Lower lobe of right lung (tissue), 2 donors: Measurements from ENCODE around the gene STAB2. TPM values are rescaled to one million over a fixed set of nuclear protein-coding genes. Genes with fewer than 3 reads are reported as not detected.

Experiments
- ATAC-seq, 2 donors: fragments of 200-7000 bp; cut with Tn5 transposase; one replicate each; pipeline ENCODE4 v1.9.1; 2020 to 2022; ENCODE audit warnings: mild to moderate bottlenecking in 2 of 2, moderate library complexity in 2 of 2
- DNase-seq: peaks from one replicate; pipeline ENCODE4 v3.0.0-alpha.2; 2020
- H3K27ac ChIP-seq: fragments of 200-600 bp; one replicate; pipeline ENCODE4 v1.8.0; 2022
- H3K27me3 ChIP-seq: fragments of 200-600 bp; one replicate; pipeline ENCODE4 v1.8.0; 2022; ENCODE audit warnings: low read depth
- H3K36me3 ChIP-seq: fragments of 200-600 bp; one replicate; pipeline ENCODE4 v1.8.0; 2022; ENCODE audit warnings: mild to moderate bottlenecking
- H3K4me1 ChIP-seq: fragments of 200-600 bp; one replicate; pipeline ENCODE4 v1.8.0; 2022
- H3K4me3 ChIP-seq: fragments of 200-600 bp; one replicate; pipeline ENCODE4 v1.8.0; 2022; ENCODE audit warnings: mild to moderate bottlenecking
- H3K9me3 ChIP-seq: fragments of 200-600 bp; one replicate; pipeline ENCODE4 v1.8.0; 2022
- CTCF ChIP-seq: fragments of 200-600 bp; IDR thresholded peaks from one replicate; pipeline ENCODE4 v1.8.0; 2022; ENCODE audit warnings: antibody characterized with exemption, mild to moderate bottlenecking
- intact Hi-C: fragments of 100-400 bp; cut with DNase I; formaldehyde crosslinking; loops from one replicate; pipeline ENCODE4 v1.11.0; 2022
- total RNA-seq: library from RNA; stranded (reverse); fragmentation: NEBNext Ultra II Directional; extraction: Animal tissue kit (Norgen Biotek cat#: 25700); gene quantifications from one replicate; pipeline ENCODE4 v1.2.1, GENCODE V29; 2021
- donor health status: DM: no; HTN: yes; CAD: no; lungs with severe emphysema.

Gene STAB2
- total RNA-seq, 1 donor from 2014 or later = 1.4 TPM

- no peak for ATAC-seq
- no peaks in the 10 kb centered on the region for H3K27me3 ChIP-seq
- no peak overlapping the region for H3K27ac ChIP-seq
- no peak for DNase-seq
- no peaks in the 10 kb centered on the region for H3K36me3 ChIP-seq
- intact Hi-C loops = loop anchor here (10.0 kb wide), 1 partner anchor 602 kb away; no protein-coding TSS in a partner anchor
- TF ChIP-seq CTCF = no peak
- no peak overlapping the region for H3K4me3 ChIP-seq
- no peaks in the 10 kb centered on the region for H3K4me1 ChIP-seq
- no peaks in the 10 kb centered on the region for H3K9me3 ChIP-seq
These were observed 40.1 kb upstream of the STAB2 start for GRCh38 chr12:103546959-103547358.

GRCh38 chr12:103547376-103547775, 39.7 kb upstream of the STAB2 start:
- H3K27me3 ChIP-seq = no peaks in the 10 kb centered on the region
- ATAC-seq (no peak), DNase-seq (no peak)
- no peak overlapping the region for H3K4me3 ChIP-seq
- H3K27ac ChIP-seq = no peak overlapping the region
- intact Hi-C loops = loop anchor here (10.0 kb wide), 1 partner anchor 603 kb away; no protein-coding TSS in a partner anchor
- no peaks in the 10 kb centered on the region for H3K36me3 ChIP-seq
- no peaks in the 10 kb centered on the region for H3K9me3 ChIP-seq
- no peaks in the 10 kb centered on the region for H3K4me1 ChIP-seq
- TF ChIP-seq CTCF = no peak

GRCh38 chr12:103547929-103548328, 39.1 kb upstream of the STAB2 start:
- Histone ChIP-seq H3K4me3 (no peak overlapping the region), H3K9me3 (no peaks in the 10 kb centered on the region), H3K27ac (no peak overlapping the region), H3K27me3 (no peaks in the 10 kb centered on the region), H3K36me3 (no peaks in the 10 kb centered on the region), H3K4me1 (no peaks in the 10 kb centered on the region)
- TF ChIP-seq CTCF = no peak
- DNase-seq (no peak), ATAC-seq (no peak)
- intact Hi-C loops = loop anchor here (10.0 kb wide), 1 partner anchor 603 kb away; no protein-coding TSS in a partner anchor

GRCh38 chr12:103548622-103549601, 38.2 kb upstream of the STAB2 start:
- Histone ChIP-seq H3K27me3 (no peaks in the 10 kb centered on the region), H3K9me3 (no peaks in the 10 kb centered on the region), H3K4me3 (no peak overlapping the region), H3K27ac (no peak overlapping the region), H3K4me1 (no peaks in the 10 kb centered on the region), H3K36me3 (no peaks in the 10 kb centered on the region)
- intact Hi-C loops = loop anchor here (10.0 kb wide), 1 partner anchor 604 kb away; no protein-coding TSS in a partner anchor
- TF ChIP-seq CTCF = peak; percentile 78
- DNase-seq = no peak
- ATAC-seq = peak; percentile 61 to 62

- DNase-seq = no peak
- intact Hi-C loops = no loop called here
- ATAC-seq = peak in 1 of 2 donors; percentile 45
- no peak overlapping the region for H3K27ac ChIP-seq
- no peak overlapping the region for H3K4me3 ChIP-seq
- H3K9me3 ChIP-seq = no peaks in the 10 kb centered on the region
- no peaks in the 10 kb centered on the region for H3K27me3 ChIP-seq
- H3K36me3 ChIP-seq = no peaks in the 10 kb centered on the region
- TF ChIP-seq CTCF = no peak
- no peaks in the 10 kb centered on the region for H3K4me1 ChIP-seq
These were observed 30.0 kb upstream of the STAB2 start for GRCh38 chr12:103556890-103557627.
